ENCODE measurements around the gene HSP90B1. TPM values are rescaled to one million over a fixed set of nuclear protein-coding genes. Genes with fewer than 3 reads are reported as not detected.

HSP90B1 gene
- total RNA-seq, 2 donors from 2014 or later = 300 to 652 TPM

- H3K27ac ChIP-seq = no peak overlapping the region
- no peak overlapping the region for H3K4me3 ChIP-seq
- TF ChIP-seq POLR2A (IDR thresholded peaks at IDR 0.05) (no peak), POLR2AphosphoS5 (IDR thresholded peaks at IDR 0.05) (no peak), CTCF (IDR thresholded peaks at IDR 0.05) (no peak)
- no peaks in the 10 kb centered on the region for H3K36me3 ChIP-seq
- no peaks in the 10 kb centered on the region for H3K27me3 ChIP-seq (replicated peaks; ENCODE audit: insufficient read depth)
- no peaks in the 10 kb centered on the region for H3K4me1 ChIP-seq (replicated peaks)
- intact Hi-C loops (cut with DNase I) = no loop called here
- 67% methylated on average over 1 of the region's 1 CpG for WGBS
- no peaks in the 10 kb centered on the region for H3K9me3 ChIP-seq
- no peak for DNase-seq (ENCODE audit: low spot score)
Measured at GRCh38 chr12:103912069-103912468, 18.1 kb upstream of the HSP90B1 start.

- 92% methylated on average over 3 of the region's 3 CpGs for whole genome bisulfite sequencing
- Histone ChIP-seq H3K4me1 (replicated peaks) (no peaks in the 10 kb centered on the region), H3K27me3 (replicated peaks; ENCODE audit: insufficient read depth) (no peaks in the 10 kb centered on the region), H3K9me3 (no peaks in the 10 kb centered on the region), H3K27ac (no peak overlapping the region), H3K4me3 (no peak overlapping the region), H3K36me3 (no peaks in the 10 kb centered on the region)
- DNase-seq (ENCODE audit: low spot score) = no peak
- TF ChIP-seq CTCF (IDR thresholded peaks at IDR 0.05) = no peak
- TF ChIP-seq POLR2AphosphoS5 (IDR thresholded peaks at IDR 0.05) = no peak
- no peak for TF ChIP-seq POLR2A (IDR thresholded peaks at IDR 0.05)
- intact Hi-C loops (cut with DNase I) = no loop called here
Measured at GRCh38 chr12:103913100-103913499, 17.1 kb upstream of the HSP90B1 start.

DNA sequence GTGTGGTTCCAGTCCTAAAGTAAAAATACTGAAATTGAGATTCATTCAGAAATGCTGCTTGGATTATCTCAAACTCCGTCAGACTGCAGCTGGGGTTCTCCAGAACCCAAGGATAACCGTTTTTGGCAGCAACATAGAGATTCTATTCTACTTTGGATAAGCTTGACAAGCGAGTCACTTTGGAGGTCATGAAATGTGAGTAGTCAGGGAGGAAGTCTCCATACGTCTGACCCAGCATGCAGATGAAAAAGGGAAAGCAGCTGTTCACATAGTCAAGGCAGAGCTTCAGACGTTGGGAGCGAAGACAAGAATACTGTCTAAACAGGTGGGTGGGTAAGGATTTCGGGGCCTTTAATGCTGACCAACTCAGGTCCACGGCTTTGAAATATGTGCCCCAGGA lies 14.9 kb upstream of the HSP90B1 start:
- Histone ChIP-seq H3K4me3 (no peak overlapping the region), H3K4me1 (replicated peaks) (no peaks in the 10 kb centered on the region), H3K36me3 (no peaks in the 10 kb centered on the region), H3K27ac (no peak overlapping the region), H3K9me3 (no peaks in the 10 kb centered on the region), H3K27me3 (replicated peaks; ENCODE audit: insufficient read depth) (no peaks in the 10 kb centered on the region)
- TF ChIP-seq POLR2A (IDR thresholded peaks at IDR 0.05) = no peak
- no peak for TF ChIP-seq CTCF (IDR thresholded peaks at IDR 0.05)
- no peak for TF ChIP-seq POLR2AphosphoS5 (IDR thresholded peaks at IDR 0.05)
- DNase-seq (ENCODE audit: low spot score) = no peak
- intact Hi-C loops (cut with DNase I) = no loop called here
- WGBS = 79% methylated on average over 8 of the region's 8 CpGs

GRCh38 chr12:103917873-103918272 lies 12.3 kb upstream of the HSP90B1 start:
- WGBS = 60% methylated on average over 3 of the region's 3 CpGs
- Histone ChIP-seq H3K27me3 (replicated peaks; ENCODE audit: insufficient read depth) (no peaks in the 10 kb centered on the region), H3K4me1 (replicated peaks) (no peaks in the 10 kb centered on the region), H3K27ac (no peak overlapping the region), H3K9me3 (no peaks in the 10 kb centered on the region), H3K36me3 (no peaks in the 10 kb centered on the region), H3K4me3 (no peak overlapping the region)
- intact Hi-C loops (cut with DNase I) = no loop called here
- TF ChIP-seq CTCF (IDR thresholded peaks at IDR 0.05) = no peak
- no peak for TF ChIP-seq POLR2A (IDR thresholded peaks at IDR 0.05)
- TF ChIP-seq POLR2AphosphoS5 (IDR thresholded peaks at IDR 0.05) = no peak
- no peak for DNase-seq (ENCODE audit: low spot score)

DNA sequence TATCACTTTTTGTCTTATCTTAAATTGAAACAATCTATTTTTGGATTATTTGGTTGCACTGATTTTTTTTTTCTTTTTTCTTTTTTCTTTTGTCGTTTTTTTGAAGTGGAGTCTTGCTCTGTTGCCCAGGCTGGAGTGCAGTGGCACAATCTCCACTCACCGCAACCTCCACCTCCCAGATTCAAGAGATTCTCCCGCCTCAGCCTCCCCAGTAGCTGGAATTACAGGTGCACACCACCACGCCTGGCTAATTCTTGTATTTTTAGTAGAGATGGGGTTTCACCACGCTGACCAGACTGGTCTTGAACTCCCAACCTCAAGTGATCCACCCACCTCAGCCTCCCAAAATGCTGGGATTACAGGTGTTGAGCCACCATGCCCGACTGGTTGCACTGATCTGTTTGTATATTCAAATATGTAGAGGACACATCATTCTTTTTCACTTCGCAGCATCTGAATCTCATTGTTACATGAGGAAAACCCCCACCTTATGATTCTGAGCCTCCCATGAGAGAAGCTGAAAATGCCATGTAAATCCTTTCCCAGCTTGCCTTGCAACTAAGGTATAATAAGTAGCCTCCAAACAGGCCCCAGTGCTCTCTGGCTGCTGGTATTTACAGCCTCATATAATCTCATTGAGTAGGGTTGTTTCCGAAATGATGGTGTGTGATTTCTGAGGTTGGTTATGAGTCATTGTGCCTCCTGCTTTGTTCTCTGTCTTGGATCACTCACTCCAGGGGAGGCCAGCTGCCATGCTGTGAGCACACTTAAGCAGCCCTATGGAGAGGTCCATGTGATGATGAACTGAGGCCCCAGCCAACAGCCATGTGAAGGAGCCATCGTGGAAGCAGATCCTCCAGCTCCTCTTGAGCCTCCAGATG lies 5.2 kb upstream of the HSP90B1 start:
- Histone ChIP-seq H3K9me3 (no peaks in the 10 kb centered on the region), H3K27ac (no peak overlapping the region), H3K4me1 (replicated peaks) (no peaks in the 10 kb centered on the region), H3K4me3 (no peak overlapping the region), H3K27me3 (replicated peaks; ENCODE audit: insufficient read depth) (no peaks in the 10 kb centered on the region), H3K36me3 (no peaks in the 10 kb centered on the region)
- intact Hi-C loops (cut with DNase I) = no loop called here
- WGBS = 75% methylated on average over 9 of the region's 9 CpGs
- no peak for DNase-seq (ENCODE audit: low spot score)
- TF ChIP-seq CTCF (IDR thresholded peaks at IDR 0.05) (no peak), POLR2AphosphoS5 (IDR thresholded peaks at IDR 0.05) (no peak), POLR2A (IDR thresholded peaks at IDR 0.05) (no peak)
